ENCODE measurements around the gene STAT6.

GRCh38 chr12:57124261-57124877, 13.2 kb upstream of the STAT6 start:
- TF ChIP-seq CTCF (IDR thresholded peaks at IDR 0.05; ENCODE audit: extremely low read depth in 1 of 2, insufficient read depth in 1 of 2, low read depth in 1 of 2, low read length in 2 of 2) (peak; percentile 90 to 93), EZH2 (IDR thresholded peaks at IDR 0.05; ENCODE audit: borderline replicate concordance, low read depth, low read length, severe bottlenecking) (no peak)

Data from endothelial cell of umbilical vein (primary cell).